K562 (cell line): ENCODE data around the gene DMXL1. TPM values are rescaled to one million over a fixed set of nuclear protein-coding genes. Genes with fewer than 3 reads are reported as not detected.

ENCODE experiments used
- ATAC-seq: fragments of 200-7000 bp; cut with Tn5 transposase; 3 replicates; pipeline ENCODE4 v1.9.1; 2020; ENCODE audit warnings: moderate library complexity
- BruUV-seq: library from RNA; stranded (reverse); fragments of 400-500 nt; replicated peaks from 2 replicates; lab custom pipeline; 2021; lab: Mats Ljungman, UMichigan
- CTCF ChIA-PET: fragments of 300-600 bp; formaldehyde crosslinking; extraction: SDS; loops from one replicate; lab custom pipeline; 2021; ENCODE audit warnings: low intra/inter-chr PET ratio; lab: Yijun Ruan, JAX
- POLR2A ChIA-PET: fragments of 300-600, 350-650 bp; sonication (Branson Sonifier 250); formaldehyde crosslinking; extraction: SDS; loops from one replicate; lab custom pipeline; 2021; ENCODE audit warnings: antibody characterized with exemption, inconsistent platforms; lab: Yijun Ruan, JAX
- DNase-seq, 4 experiments: peaks; one replicate each; pipeline versions ENCODE4 v3.0.0 to v3.0.0-alpha.2; 2011 to 2018; ENCODE audit warnings: low spot score in 3 of 4, mixed read lengths in 3 of 4; ENCODE audit errors: extremely low read depth in 1 of 4
- FAIRE-seq: peaks from 2 replicates; lab custom pipeline; 2011; peaks lifted over from hg19 to GRCh38; lab: Jason Lieb, UNC
- H2AFZ ChIP-seq: 2 replicates; pipeline ENCODE4 v1.6.0; 2011; ENCODE audit warnings: low read depth, low read length, control low read depth, inconsistent platforms
- H3K27ac ChIP-seq: fragments of 200-600 bp; 3 replicates; pipeline ENCODE4 v1.8.0; 2011; ENCODE audit warnings: low read depth, mild to moderate bottlenecking, control low read depth, inconsistent platforms, low read length, moderate library complexity, mixed read lengths; ENCODE audit errors: extremely low read depth
- H3K27me3 ChIP-seq, 2 experiments: fragments of 300-600 bp in 1 of 2; 2 replicates in 1 of 2; 3 replicates in 1 of 2; pipeline versions ENCODE4 v1.6.0 to v1.8.0; 2011; ENCODE audit warnings: inconsistent platforms in 2 of 2, low read length in 2 of 2, mild to moderate bottlenecking in 1 of 2, mixed read lengths in 1 of 2, moderate library complexity in 1 of 2; ENCODE audit not compliant: control insufficient read depth in 2 of 2, insufficient read depth in 2 of 2
- H3K36me3 ChIP-seq: fragments of 300-600 bp; 3 replicates; pipeline ENCODE4 v1.8.0; 2011; ENCODE audit warnings: mild to moderate bottlenecking, low read length, inconsistent platforms; ENCODE audit not compliant: control insufficient read depth, insufficient read depth
- H3K4me1 ChIP-seq, 2 experiments: fragments of 200-600 bp in 1 of 2; replicated peaks in 1 of 2; 2 replicates in 1 of 2; 3 replicates in 1 of 2; pipeline versions ENCODE4 v1.5.1 to v1.8.0; 2011; ENCODE audit warnings: inconsistent platforms in 2 of 2, low read length in 2 of 2, mild to moderate bottlenecking in 1 of 2, mixed read lengths in 1 of 2, moderate library complexity in 1 of 2; ENCODE audit not compliant: control insufficient read depth in 2 of 2, insufficient read depth in 2 of 2
- H3K4me2 ChIP-seq: 2 replicates; pipeline ENCODE4 v1.6.1; 2011; ENCODE audit warnings: low read length, control low read depth, inconsistent platforms, mixed read lengths; ENCODE audit not compliant: insufficient read depth
- H3K4me3 ChIP-seq: fragments of 200-600 bp; sonication (generic), shearing (Covaris generic); 2 replicates; pipeline ENCODE4 v1.5.1; 2016; ENCODE audit warnings: control low read depth, inconsistent platforms
- H3K79me2 ChIP-seq: fragments of 200-600 bp; 3 replicates; pipeline ENCODE4 v1.8.0; 2011; ENCODE audit warnings: low read length, inconsistent platforms; ENCODE audit not compliant: control insufficient read depth, insufficient read depth
- H3K9ac ChIP-seq, 2 experiments: 2 replicates each; pipeline versions ENCODE4 v1.6.0 to v1.6.1; 2011; ENCODE audit warnings: low read depth in 2 of 2, low read length in 2 of 2, control low read depth in 1 of 2, inconsistent platforms in 1 of 2, mild to moderate bottlenecking in 1 of 2, mixed read lengths in 1 of 2; ENCODE audit not compliant: insufficient read depth in 1 of 2
- H3K9me1 ChIP-seq: one replicate; pipeline ENCODE4 v1.6.0; 2011; ENCODE audit warnings: inconsistent platforms, mild to moderate bottlenecking, low read length, moderate library complexity; ENCODE audit not compliant: control insufficient read depth, insufficient read depth
- H3K9me3 ChIP-seq: replicated peaks from 2 replicates; pipeline ENCODE4 v1.5.1; 2011; ENCODE audit warnings: low read depth, low read length, inconsistent platforms; ENCODE audit not compliant: control insufficient read depth, insufficient read depth
- H4K20me1 ChIP-seq: replicated peaks from 2 replicates; pipeline ENCODE4 v1.6.1; 2011; ENCODE audit warnings: low read length, inconsistent platforms, mixed read lengths; ENCODE audit not compliant: control insufficient read depth, insufficient read depth
- BRD4 ChIP-seq: fragments of 200-600 bp; sonication (generic); IDR thresholded peaks from 2 replicates; pipeline ENCODE4 v1.6.1; 2017; ENCODE audit warnings: inconsistent platforms
- CHCHD3 ChIP-seq: fragments of 250-450 bp; sonication (Bioruptor Pico); IDR thresholded peaks from 2 replicates; pipeline ENCODE4 v2.1.2; 2022; ENCODE audit warnings: mild to moderate bottlenecking
- CHD1 ChIP-seq: fragments of 200-600 bp; sonication (generic); IDR thresholded peaks from one replicate; pipeline ENCODE4 v1.6.1; 2012; ENCODE audit warnings: mild to moderate bottlenecking, moderate library complexity, low read length, inconsistent platforms
- CREBBP ChIP-seq: IDR thresholded peaks from one replicate; pipeline ENCODE4 v1.6.1; 2012; ENCODE audit warnings: low read depth, mild to moderate bottlenecking, control low read depth, inconsistent platforms, low read length
- CTBP1 ChIP-seq: fragments of 450-650 bp; IDR thresholded peaks from 2 replicates; pipeline ENCODE4 v1.6.1; 2016; ENCODE audit warnings: borderline replicate concordance
- LCOR ChIP-seq: sonication (generic); formaldehyde crosslinking; IDR thresholded peaks from 2 replicates; pipeline ENCODE4 v1.8.0; 2022; ENCODE audit warnings: mild to moderate bottlenecking, missing genetic modification reagents
- PBX2 ChIP-seq, 2 experiments: IDR thresholded peaks in 1 of 2; conservative IDR thresholded peaks in 1 of 2; 2 replicates each; pipeline ENCODE4 v1.6.1; 2016; ENCODE audit warnings: low read depth in 2 of 2, mild to moderate bottlenecking in 1 of 2, missing compliant biosample characterization in 1 of 2, missing genetic modification characterization in 1 of 2, moderate library complexity in 1 of 2
- SMARCA5 ChIP-seq: fragments of 450-650 bp; IDR thresholded peaks from 2 replicates; pipeline ENCODE4 v1.6.1; 2016
- THRA ChIP-seq: fragments of 450-650 bp; IDR thresholded peaks from 2 replicates; pipeline ENCODE4 v1.6.1; 2017; ENCODE audit warnings: mild to moderate bottlenecking, moderate library complexity
- THRB ChIP-seq: fragments of 450-650 bp; formaldehyde crosslinking; conservative IDR thresholded peaks from 2 replicates; pipeline ENCODE4 v1.4.0; 2022; ENCODE audit warnings: mild to moderate bottlenecking, missing genetic modification characterization
- USF1 ChIP-seq: sonication (generic); formaldehyde crosslinking; IDR thresholded peaks from 2 replicates; pipeline ENCODE4 v1.9.0; 2022; ENCODE audit warnings: mild to moderate bottlenecking, missing genetic modification reagents
- ZBTB49 ChIP-seq: sonication (generic); formaldehyde crosslinking; IDR thresholded peaks from 2 replicates; pipeline ENCODE4 v1.8.0; 2022; ENCODE audit warnings: missing genetic modification reagents, mild to moderate bottlenecking, borderline replicate concordance
- ZNF436 ChIP-seq: fragments of 250-450, 450-650 bp; sonication (Bioruptor Pico); formaldehyde crosslinking; IDR thresholded peaks from 2 replicates; pipeline ENCODE4 v1.7.0; 2020; ENCODE audit warnings: mild to moderate bottlenecking
- WGBS: fragments of 100-300 bp; shearing (Covaris generic); methylation state at CpG from one replicate; pipeline ENCODE4 v1.1.6; 2016; ENCODE audit warnings: low coverage, mixed read lengths; ENCODE audit not compliant: insufficient coverage; ENCODE audit errors: missing lambda C conversion rate; 5-methylcytosine and 5-hydroxymethylcytosine counted together
- in situ Hi-C: fragments of 300-500 bp; cut with MboI; formaldehyde crosslinking; loops from 4 replicates; pipeline ENCODE4 v1.15.0; 2018; ENCODE audit warnings: inconsistent platforms, mixed read lengths
- intact Hi-C: fragments of 100-400 bp; cut with micrococcal nuclease; formaldehyde crosslinking; loops from 2 replicates; pipeline ENCODE4 v1.14.2; 2022
- polyA plus RNA-seq, 8 experiments: library from polyadenylated mRNA; depleted of rRNA in 4 of 8; stranded (reverse) in 5 of 8; unstranded in 3 of 8; fragments of >200 nt; fragmentation: Nextera tagmentation in 2 of 8; fragmentation: Illumina TruSeq in 1 of 8; extraction: Ambion mirVana in 2 of 8; extraction: Trizol in 1 of 8; gene quantifications; 2 replicates each; pipeline versions ENCODE4 v1.2.1 to v1.2.3, GENCODE V29; 2011 to 2014; ENCODE audit warnings: inconsistent platforms in 1 of 8, missing spikeins in 1 of 8
- total RNA-seq, 7 experiments: library from RNA; depleted of rRNA in 6 of 7; stranded (reverse); fragments of >200 nt in 6 of 7; fragmentation: Illumina TruSeq in 2 of 7; extraction: Trizol in 2 of 7; gene quantifications; 2 replicates each; pipeline versions ENCODE4 v1.2.1 to v1.2.3, GENCODE V29; 2011 to 2021; ENCODE audit warnings: low replicate concordance in 1 of 7

The DMXL1 gene
- total and polyA plus RNA-seq, 9 of the 15 experiments (the other 6 are each of a cell fraction or from before 2014, with no cell fraction given), result 8.3 to 40.3 (median 30.6) TPM

GRCh38 chr5:119279093-119279492 is 208.2 kb downstream of the DMXL1 start:
- intact Hi-C loops, result no loop called here
- Histone ChIP-seq H3K4me1 (peaks cover 0 to 23% of the 10 kb centered on the region in 2 experiments; a peak in 4 of 5 replicates), H2AFZ (no peak overlapping the region), H4K20me1 (0 out of 2 replicates have a peak, but pooled peaks cover 4% of the 10 kb centered on the region), H3K36me3 (peaks cover 24% of the 10 kb centered on the region), H3K4me2 (no peak overlapping the region), H3K9me3 (no peaks in the 10 kb centered on the region), H3K9ac (no peak overlapping the region), H3K4me3 (no peak overlapping the region), H3K27me3 (no peaks in the 10 kb centered on the region), H3K27ac (no peak overlapping the region), H3K9me1 (no peaks in the 10 kb centered on the region), H3K79me2 (peaks cover 92% of the 10 kb centered on the region)
- 26% methylated on average over 1 of the region's 1 CpG for WGBS
- ATAC-seq (no peak), FAIRE-seq (no peak), DNase-seq (no peak)
- in situ Hi-C loops, result no loop called here
- POLR2A ChIA-PET, result interaction anchor here (0.9 to 1.5 kb wide), 2 partner anchors 11 kb away, joined by 3 to 5 read pairs; no protein-coding TSS in a partner anchor
- CTCF ChIA-PET, result no interaction called here
- no TSS peak for BruUV-seq
- TF ChIP-seq ZBTB49 (no peak), USF1 (CRISPR knock-in tag) (no peak), LCOR (CRISPR knock-in tag) (no peak), CREBBP (no peak), THRA (no peak), CHD1 (no peak), CHCHD3 (no peak), BRD4 (no peak), ZNF436 (CRISPR knock-in tag) (no peak), SMARCA5 (no peak), THRB (CRISPR knock-in tag) (no peak), PBX2 (CRISPR knock-in tag; IDR thresholded peaks at IDR 0.05; ENCODE audit: low read depth) (no peak), PBX2 (tag; conservative IDR thresholded peaks at IDR 0.05; ENCODE audit: low read depth) (no peak), CTBP1 (no peak)
